OCI-LY3 (cell line): ENCODE results near the gene KIAA1191.

Experiments used
- EZH2phosphoT487 ChIP-seq: fragments of 200-600 bp; shearing (Covaris generic); IDR thresholded peaks from 2 replicates; pipeline ENCODE4 v1.6.1; 2018; ENCODE audit warnings: antibody characterized with exemption, mixed run types, low read depth
- TF ChIP-seq, protein P1 (sequence below): fragments of 200-600, 300-600 bp; sonication (generic); IDR thresholded peaks from 2 replicates; pipeline ENCODE4 v1.5.1; 2014; ENCODE audit warnings: antibody characterized with exemption, low read length, low read depth

GRCh38 chr5:176400382-176401156 is 39.0 kb upstream of the KIAA1191 start:
- TF ChIP-seq, protein P1, sequence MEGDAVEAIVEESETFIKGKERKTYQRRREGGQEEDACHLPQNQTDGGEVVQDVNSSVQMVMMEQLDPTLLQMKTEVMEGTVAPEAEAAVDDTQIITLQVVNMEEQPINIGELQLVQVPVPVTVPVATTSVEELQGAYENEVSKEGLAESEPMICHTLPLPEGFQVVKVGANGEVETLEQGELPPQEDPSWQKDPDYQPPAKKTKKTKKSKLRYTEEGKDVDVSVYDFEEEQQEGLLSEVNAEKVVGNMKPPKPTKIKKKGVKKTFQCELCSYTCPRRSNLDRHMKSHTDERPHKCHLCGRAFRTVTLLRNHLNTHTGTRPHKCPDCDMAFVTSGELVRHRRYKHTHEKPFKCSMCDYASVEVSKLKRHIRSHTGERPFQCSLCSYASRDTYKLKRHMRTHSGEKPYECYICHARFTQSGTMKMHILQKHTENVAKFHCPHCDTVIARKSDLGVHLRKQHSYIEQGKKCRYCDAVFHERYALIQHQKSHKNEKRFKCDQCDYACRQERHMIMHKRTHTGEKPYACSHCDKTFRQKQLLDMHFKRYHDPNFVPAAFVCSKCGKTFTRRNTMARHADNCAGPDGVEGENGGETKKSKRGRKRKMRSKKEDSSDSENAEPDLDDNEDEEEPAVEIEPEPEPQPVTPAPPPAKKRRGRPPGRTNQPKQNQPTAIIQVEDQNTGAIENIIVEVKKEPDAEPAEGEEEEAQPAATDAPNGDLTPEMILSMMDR: no peak
- no peak for TF ChIP-seq EZH2phosphoT487
